Thyroid gland (tissue), 4 donors: ENCODE results near the gene NFATC2. TPM values are rescaled to one million over a fixed set of nuclear protein-coding genes. Genes with fewer than 3 reads are reported as not detected.

Source experiments
- DNase-seq, 2 donors: peaks; one replicate each; pipeline ENCODE4 v3.0.0-alpha.2; 2019
- H3K27ac ChIP-seq, 3 donors: fragments of 200-600 bp; sonication (generic); 1 replicate in 2 of 3; 2 replicates in 1 of 3; pipeline ENCODE4 v1.5.1; 2016 to 2019; ENCODE audit warnings: mild to moderate bottlenecking in 1 of 3, moderate library complexity in 1 of 3
- H3K27me3 ChIP-seq: fragments of 200-600 bp; sonication (generic); one replicate; pipeline ENCODE4 v1.5.1; 2019
- H3K36me3 ChIP-seq, 2 donors: fragments of 200-600 bp; sonication (generic); one replicate each; pipeline ENCODE4 v1.5.1; 2016 to 2019
- H3K4me1 ChIP-seq, 2 donors: fragments of 200-600 bp; sonication (generic); one replicate each; pipeline ENCODE4 v1.5.1; 2017 to 2019
- H3K4me3 ChIP-seq, 3 donors: fragments of 200-600 bp; sonication (generic); replicated peaks in 1 of 3; 1 replicate in 2 of 3; 2 replicates in 1 of 3; pipeline ENCODE4 v1.5.1; 2016; ENCODE audit warnings: mild to moderate bottlenecking in 1 of 3
- H3K9me3 ChIP-seq: fragments of 200-600 bp; sonication (generic); one replicate; pipeline ENCODE4 v1.5.1; 2017
- POLR2A ChIP-seq, 2 donors: fragments of 450-650 bp; IDR thresholded peaks; one replicate each; pipeline ENCODE4 v1.6.1; 2017; ENCODE audit warnings: antibody characterized with exemption in 2 of 2, mild to moderate bottlenecking in 2 of 2, moderate library complexity in 1 of 2
- WGBS, 2 donors: methylation state at CpG; one replicate each; pipeline ENCODE4 v1.1.5; 2017; 5-methylcytosine and 5-hydroxymethylcytosine counted together
- intact Hi-C: fragments of 100-400 bp; cut with DNase I; formaldehyde crosslinking; loops from one replicate; pipeline ENCODE4 v1.15.1; 2023
- total RNA-seq, 4 donors: library from RNA; depleted of rRNA; stranded (reverse); fragments of >200 nt; gene quantifications; one replicate each; pipeline ENCODE4 v1.2.3, GENCODE V29; 2016
- TF ChIP-seq, protein P1 (sequence below), 6 experiments: fragments of 200-600 bp in 3 of 6; fragments of 450-650 bp in 3 of 6; sonication (generic) in 3 of 6; IDR thresholded peaks; one replicate each; pipeline ENCODE4 v1.5.1; 2016 to 2019; ENCODE audit warnings: antibody characterized with exemption in 6 of 6, mild to moderate bottlenecking in 2 of 6, inconsistent platforms in 1 of 6, moderate library complexity in 1 of 6

NFATC2 gene
- total RNA-seq, 4 donors from 2014 or later, result 7.5 to 12.6 (median 8.5) TPM

GRCh38 chr20:51487076-51487475 lies 55.4 kb downstream of the NFATC2 start:
- H3K9me3 ChIP-seq, result no peaks in the 10 kb centered on the region
- no peaks in the 10 kb centered on the region for H3K27me3 ChIP-seq
- TF ChIP-seq, protein P1, sequence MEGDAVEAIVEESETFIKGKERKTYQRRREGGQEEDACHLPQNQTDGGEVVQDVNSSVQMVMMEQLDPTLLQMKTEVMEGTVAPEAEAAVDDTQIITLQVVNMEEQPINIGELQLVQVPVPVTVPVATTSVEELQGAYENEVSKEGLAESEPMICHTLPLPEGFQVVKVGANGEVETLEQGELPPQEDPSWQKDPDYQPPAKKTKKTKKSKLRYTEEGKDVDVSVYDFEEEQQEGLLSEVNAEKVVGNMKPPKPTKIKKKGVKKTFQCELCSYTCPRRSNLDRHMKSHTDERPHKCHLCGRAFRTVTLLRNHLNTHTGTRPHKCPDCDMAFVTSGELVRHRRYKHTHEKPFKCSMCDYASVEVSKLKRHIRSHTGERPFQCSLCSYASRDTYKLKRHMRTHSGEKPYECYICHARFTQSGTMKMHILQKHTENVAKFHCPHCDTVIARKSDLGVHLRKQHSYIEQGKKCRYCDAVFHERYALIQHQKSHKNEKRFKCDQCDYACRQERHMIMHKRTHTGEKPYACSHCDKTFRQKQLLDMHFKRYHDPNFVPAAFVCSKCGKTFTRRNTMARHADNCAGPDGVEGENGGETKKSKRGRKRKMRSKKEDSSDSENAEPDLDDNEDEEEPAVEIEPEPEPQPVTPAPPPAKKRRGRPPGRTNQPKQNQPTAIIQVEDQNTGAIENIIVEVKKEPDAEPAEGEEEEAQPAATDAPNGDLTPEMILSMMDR (IDR thresholded peaks at IDR 0.05), result no peak
- TF ChIP-seq POLR2A (IDR thresholded peaks at IDR 0.05), result no peak
- H3K4me1 ChIP-seq, result peaks cover 0 to 2% of the 10 kb centered on the region in 2 donors
- DNase-seq, result no peak
- WGBS, 2 donors, result 92 to 95% methylated on average over 7 of the region's 7 CpGs
- intact Hi-C loops, result no loop called here
- no peak overlapping the region for H3K27ac ChIP-seq
- H3K36me3 ChIP-seq, result no peaks in the 10 kb centered on the region
- H3K4me3 ChIP-seq, result no peak overlapping the region

DNA sequence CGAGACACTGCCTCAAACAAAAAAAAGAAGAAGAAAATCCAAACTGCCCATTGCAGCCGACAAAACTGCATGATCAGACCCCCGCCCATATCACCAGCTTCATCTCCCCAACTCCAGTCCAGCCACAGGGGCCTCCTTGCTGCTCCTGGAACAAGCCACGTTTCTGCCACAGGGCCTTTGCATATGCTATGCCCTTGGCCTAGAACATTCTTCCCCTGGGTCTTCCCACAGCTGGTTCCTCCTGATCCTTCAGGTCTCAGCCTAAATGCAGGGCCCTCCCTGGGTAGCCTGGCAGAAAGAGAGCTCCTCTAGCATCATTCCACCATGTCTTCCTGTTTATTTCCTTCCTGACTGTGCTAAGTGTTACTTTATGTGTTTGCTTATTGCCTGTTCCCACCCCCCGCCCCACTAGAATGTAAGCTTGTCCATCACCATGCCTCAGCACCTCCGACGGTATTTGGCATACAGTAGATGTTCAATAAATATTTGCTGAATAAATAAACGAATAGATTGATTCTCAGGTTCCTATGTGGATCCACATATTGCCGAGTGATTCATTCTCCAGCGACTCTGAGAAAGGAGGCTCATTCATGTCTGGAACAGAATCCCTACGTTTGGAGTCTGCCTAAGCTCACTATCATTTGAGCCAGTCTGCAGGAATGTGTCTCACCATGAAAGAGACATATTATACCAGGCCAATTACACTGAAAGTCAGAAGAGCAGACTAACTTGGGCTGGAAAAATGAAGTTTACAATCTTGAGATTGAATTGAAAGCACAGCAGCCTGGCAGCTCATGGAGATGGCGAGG lies 56.1 kb downstream of the NFATC2 start:
- H3K9me3 ChIP-seq, result no peaks in the 10 kb centered on the region
- no peak overlapping the region for H3K27ac ChIP-seq
- no peaks in the 10 kb centered on the region for H3K4me1 ChIP-seq
- 85 to 96% methylated on average over 12 of the region's 12 CpGs for WGBS, 2 donors
- TF ChIP-seq, protein P1 (IDR thresholded peaks at IDR 0.05), result no peak
- no peak for TF ChIP-seq POLR2A (IDR thresholded peaks at IDR 0.05)
- H3K36me3 ChIP-seq, result no peaks in the 10 kb centered on the region
- no peak overlapping the region for H3K4me3 ChIP-seq
- intact Hi-C loops, result no loop called here
- DNase-seq, result no peak
- H3K27me3 ChIP-seq, result no peaks in the 10 kb centered on the region

DNA sequence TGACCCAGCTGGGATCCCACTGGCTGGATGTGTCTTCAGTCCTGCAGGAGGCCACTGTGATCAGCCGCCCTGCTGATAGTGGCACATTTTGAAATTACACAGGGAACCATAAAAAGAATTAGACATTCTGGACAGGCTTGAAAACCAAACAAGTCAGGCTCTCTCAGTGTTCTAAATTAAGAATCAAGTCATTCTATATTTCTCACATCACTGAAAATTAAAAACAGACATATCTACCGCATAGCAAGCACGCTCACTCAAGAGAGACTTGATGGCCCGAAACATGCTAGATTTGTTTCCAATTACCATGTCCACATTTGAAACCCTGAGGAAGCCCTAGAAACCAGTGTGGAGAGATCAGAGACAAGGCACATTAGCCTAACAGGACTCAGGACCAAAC lies 57.7 kb downstream of the NFATC2 start:
- no peak overlapping the region for H3K27ac ChIP-seq

GRCh38 chr20:51484141-51484815 lies 58.2 kb downstream of the NFATC2 start:
- no peak for DNase-seq
- Histone ChIP-seq H3K4me3 (no peak overlapping the region), H3K27me3 (no peaks in the 10 kb centered on the region), H3K27ac (no peak overlapping the region), H3K36me3 (no peaks in the 10 kb centered on the region), H3K9me3 (no peaks in the 10 kb centered on the region), H3K4me1 (no peaks in the 10 kb centered on the region)
- intact Hi-C loops, result no loop called here
- WGBS, 2 donors, result 90 to 91% methylated on average over 16 of the region's 16 CpGs
- TF ChIP-seq, protein P1 (IDR thresholded peaks at IDR 0.05), result no peak
- no peak for TF ChIP-seq POLR2A (IDR thresholded peaks at IDR 0.05)

More for the DNA sequence above, 57.7 kb downstream of the NFATC2 start:
- Histone ChIP-seq H3K4me1 (no peaks in the 10 kb centered on the region), H3K4me3 (no peak overlapping the region), H3K36me3 (no peaks in the 10 kb centered on the region), H3K9me3 (no peaks in the 10 kb centered on the region), H3K27me3 (no peaks in the 10 kb centered on the region)
- intact Hi-C loops, result no loop called here
- DNase-seq, result no peak
- WGBS, 2 donors, result 97 to 98% methylated on average over 4 of the region's 4 CpGs
- no peak for TF ChIP-seq POLR2A (IDR thresholded peaks at IDR 0.05)
- TF ChIP-seq, protein P1 (IDR thresholded peaks at IDR 0.05), result no peak
